ENCODE results near the gene RLBP1.
A peak's percentile ranks its signal among the peaks of the same experiment; 100 is the strongest.
"Not testable (repeated sequence)": the region's sequence is repeated elsewhere in the genome, so short reads cannot be mapped to it uniquely, and the experiment has no call there.

The RLBP1 gene

DNA sequence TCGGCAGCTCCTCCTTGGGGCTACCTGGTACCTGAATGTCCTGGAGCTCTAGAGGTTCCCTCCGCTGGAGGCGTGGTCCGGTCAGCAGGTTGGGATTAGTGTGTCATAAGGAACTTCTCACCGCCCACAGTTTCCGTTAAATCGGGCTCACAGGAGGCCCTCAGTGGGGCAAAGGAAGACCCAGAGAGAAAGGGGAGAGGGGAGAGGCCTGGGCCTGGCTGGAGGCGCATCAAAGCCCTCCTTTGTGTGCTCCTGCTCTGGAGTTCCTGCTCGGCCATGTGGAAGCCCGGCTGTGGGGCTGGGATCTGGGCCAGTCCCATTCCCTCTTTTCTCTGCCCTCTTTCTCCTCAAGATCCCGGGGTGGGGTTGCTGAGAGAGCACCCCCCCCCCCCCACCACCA, at the start of gene RLBP1:
TSS of gene RLBP1 (minus strand) at position 37 of the 400 bp plus-strand sequence. CDS start 2,604 bp downstream, outside the sequence.
- DNase-seq, result no peak

DNA sequence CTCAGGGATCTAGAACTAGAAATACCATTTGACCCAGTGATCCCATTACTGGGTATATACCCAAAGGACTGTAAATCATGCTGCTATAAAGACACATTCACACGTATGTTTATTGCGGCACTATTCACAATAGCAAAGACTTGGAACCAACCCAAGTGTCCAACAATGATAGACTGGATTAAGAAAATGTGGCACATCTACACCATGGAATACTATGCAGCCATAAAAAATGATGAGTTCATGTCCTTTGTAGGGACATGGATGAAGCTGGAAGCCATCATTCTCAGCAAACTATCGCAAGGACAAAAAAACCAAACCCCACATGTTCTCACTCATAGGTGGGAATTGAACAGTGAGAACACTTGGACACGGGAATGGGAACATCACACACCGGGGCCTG, 28.8 kb upstream of the RLBP1 start:
- DNase-seq, result not testable (repeated sequence)

DNA sequence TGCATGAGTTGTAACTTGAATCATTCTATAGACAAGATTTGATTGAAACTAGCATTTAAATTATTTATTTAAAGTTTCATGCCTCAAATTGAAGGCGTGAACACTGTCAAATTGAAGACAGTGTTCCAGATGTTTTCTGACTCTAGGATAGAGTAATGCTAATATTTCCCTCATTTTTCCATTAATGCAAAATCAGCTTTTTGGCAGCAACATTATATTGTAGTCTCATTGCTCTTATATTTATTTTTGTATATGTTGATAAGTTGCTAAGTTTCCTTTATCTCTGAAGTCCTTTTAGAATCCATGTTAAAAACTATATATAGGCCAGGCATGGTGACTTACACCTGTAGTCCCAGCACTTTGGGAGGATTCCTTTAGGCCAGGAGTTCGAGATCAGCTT, 27.2 kb upstream of the RLBP1 start:
- no peak for DNase-seq

DNA sequence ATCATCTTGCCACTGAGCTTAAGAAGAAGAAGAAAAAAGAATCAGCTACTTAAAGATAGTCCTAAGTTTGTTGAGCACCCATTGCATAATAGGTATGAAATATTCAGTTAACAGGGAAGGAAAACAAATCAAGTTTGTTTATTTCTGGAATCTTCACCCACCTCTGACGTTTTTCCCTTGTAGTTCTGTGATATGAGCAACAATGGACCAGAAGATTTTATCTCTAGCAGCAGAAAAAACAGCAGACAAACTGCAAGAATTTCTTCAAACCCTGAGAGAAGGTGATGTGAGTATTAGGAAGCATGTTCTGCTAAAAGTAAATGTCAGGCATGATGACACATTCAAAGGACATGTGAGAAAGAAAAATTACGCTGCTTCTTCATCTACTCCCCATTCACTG, 26.1 kb upstream of the RLBP1 start:
- DNase-seq, result no peak

DNA sequence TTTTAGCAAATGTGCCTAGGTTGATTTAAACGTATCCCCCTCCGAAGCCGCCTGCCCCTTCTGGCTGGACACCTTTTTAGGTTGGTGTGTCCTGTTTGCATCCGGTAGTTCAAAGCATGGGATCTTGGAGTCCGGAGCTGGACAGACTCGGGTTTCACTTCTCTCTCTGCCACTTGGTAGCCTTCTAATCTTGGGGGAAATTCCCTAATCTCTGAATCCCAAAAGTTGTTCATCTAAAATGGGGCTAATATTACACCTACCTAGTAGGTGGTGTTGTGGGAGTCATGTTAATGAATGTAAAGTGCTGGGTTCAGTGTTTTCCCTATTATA, 23.2 kb upstream of the RLBP1 start:
- no peak for DNase-seq

DNA sequence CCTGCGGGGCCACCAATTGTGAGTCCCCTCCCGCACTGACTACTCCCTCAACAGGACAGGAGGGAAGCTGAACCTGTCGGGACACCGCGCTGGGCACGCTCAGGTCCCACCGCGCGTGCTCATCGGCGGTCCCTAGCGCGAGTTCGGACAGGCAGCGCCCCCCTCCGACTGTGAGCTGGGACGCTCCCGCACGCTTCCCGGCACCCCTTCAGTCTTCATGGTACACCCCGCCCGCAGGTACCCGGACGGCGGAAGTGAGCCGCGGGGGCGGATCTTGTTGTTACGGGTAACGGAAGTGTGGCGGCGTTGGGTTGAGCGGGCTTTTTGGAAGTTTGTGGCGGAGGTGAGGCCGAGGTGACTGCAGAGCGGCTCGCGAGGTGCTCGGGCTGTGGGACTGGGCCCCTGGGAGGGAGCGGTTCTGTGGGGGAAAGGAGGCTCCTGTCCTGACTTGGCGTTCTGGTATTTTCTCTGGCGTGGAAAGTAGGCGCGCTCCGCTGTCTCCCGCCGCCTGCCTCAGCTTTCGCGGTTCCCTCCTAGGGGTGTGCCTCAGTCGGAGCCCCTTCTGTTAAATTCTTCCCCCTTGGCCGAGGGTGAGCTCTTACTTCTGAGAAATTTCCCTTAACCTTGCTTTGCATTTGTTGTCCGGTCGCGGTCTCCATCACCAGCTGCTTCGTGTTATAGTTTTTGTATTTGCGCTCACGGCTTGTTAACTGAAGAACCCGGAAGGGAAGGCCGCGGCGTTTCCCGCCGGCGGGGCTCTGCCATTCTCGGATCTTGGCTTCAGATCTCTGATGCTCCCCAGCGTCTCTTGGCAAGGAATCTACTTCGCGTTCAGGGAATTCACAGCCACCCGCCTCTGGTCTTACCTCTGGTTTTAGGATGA, 22.6 kb upstream of the RLBP1 start, which contains the start of gene FANCI:
TSS of gene FANCI (plus strand) at position 289 of the 883 bp plus-strand sequence. CDS start 3,669 bp downstream, outside the sequence.
- DNase-seq, result peak; percentile 59 to 91

DNA sequence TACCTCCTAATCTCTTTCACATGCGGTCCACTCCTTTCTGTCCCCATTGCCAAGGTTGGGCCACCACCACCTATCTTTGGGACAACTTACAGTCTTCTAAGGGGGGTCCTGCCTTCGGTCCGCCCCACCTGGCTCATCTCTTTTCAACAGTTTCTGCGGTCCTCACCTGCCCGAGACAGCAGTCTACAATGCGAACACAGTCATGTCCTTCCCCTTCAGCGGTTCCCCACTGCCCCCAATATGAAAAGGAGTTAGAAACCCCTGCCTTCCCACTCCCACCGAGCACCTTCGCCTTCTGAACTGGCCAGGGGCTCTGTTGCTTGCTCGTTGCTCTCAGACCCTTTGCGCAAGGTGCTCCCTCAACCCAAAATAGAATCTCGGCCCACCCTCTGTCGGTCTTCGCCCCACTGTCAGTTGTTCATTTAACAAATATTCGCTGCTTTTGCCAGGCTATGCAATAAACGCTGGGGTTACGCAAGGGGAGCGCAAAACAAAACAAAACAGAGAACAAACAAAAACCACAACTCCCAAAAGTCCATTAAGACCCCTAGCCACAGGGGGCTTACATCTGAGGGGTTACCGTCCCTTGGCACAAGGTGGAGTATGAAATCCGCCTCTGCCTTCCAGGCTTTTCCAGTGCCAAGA, 21.8 kb upstream of the RLBP1 start:
- no peak for DNase-seq

DNA sequence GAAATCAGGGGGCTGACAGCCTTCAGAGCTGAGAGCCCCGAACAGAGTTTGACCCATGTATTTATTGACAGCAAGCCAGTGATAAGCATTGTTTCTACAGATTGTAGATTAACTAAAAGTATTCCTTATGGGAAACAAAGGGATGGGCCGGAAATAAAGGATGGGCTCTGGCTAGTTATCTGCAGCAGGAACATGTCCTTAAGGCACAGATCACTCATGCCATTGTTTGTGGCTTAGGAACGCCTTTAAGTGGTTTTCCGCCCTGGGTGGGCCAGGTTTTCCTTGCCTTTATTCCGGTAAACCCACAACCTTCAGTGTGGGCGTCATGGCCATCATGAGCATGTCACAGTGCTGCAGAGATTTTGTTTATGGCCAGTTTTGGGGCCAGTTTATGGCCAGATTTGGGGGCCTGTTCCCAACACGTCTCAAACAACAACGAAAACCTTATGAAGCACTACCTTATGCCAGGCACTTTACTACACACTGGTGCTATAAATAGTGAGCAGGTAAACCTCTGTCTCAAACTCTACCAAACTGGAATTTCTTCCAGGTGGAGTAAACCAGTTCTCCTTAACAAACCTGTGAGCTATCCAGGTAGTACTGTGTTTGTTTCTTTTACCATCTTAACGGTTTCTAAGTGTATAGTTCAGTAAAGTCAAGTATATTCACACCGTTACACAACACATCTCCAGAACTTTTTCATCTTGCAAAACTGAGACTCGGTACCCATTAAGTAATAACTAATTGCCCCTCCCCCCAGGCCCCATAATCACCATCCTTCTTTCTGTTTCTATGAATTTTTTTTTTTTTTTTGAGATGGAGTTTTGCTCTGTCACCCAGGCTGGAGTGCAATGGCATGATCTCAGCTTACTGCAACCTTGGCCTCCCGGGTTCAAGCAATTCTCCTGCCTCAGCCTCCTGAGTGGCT, 18.8 kb upstream of the RLBP1 start:
- DNase-seq, result not testable (repeated sequence)

DNA sequence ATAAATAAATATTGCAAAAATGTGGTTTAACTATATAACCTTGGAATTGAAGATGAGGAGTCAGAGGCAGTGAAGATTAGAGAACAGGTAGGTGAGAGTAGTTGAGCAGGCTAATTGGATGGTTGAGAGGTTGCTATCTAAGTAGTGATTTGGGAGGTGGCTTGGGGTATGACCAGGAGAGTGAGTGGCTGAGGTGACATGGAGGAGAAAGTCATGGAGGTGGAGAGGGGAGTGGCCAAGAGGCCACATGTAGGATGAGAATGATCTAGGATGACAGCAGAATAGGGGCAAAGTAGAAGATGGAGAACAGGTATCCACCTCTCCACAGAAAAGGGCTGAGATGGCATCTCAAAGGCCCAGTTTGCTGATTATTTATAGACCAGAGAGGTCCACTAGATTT, 10.5 kb upstream of the RLBP1 start:
- DNase-seq, result no peak

DNA sequence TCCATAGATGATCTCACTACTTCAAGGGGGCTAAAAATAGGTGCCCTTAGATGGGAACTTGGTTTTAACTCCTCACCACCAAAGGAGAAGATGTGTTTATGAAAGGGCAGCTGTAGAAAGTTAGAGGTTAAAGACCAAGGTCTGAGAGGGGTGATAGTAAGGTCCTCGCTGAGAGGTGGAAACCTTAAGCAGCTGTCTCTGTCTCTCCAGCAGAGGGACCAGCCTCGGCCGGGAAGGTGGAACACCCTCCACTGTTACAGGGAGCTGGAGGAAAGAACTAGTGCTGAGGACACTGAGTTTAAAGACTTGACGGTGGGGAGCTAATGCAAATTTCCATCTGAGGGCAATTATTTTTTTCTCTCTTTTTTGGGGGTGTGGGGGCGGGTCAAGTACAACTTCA, 8.9 kb upstream of the RLBP1 start:
- no peak for DNase-seq

DNA sequence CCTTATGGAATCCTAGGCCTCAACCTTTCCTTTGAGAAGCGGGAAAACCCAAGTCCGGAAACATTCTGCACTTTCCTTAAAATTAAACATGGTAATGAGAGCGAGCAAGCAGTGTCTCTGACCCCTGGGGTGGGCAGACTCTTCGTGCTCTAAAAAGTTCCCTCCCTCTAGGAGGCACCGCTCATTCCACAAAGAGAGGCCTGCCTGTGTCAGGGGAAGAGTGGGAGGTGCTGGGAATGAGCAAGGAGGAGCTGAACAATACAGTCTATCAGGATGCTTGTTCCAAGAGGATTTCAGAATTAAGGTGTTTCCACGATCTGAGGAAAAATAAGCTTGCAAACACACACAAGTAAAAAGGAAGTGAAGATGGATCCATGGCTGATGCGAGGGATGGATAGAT, 6.0 kb upstream of the RLBP1 start:
- DNase-seq, result no peak

DNA sequence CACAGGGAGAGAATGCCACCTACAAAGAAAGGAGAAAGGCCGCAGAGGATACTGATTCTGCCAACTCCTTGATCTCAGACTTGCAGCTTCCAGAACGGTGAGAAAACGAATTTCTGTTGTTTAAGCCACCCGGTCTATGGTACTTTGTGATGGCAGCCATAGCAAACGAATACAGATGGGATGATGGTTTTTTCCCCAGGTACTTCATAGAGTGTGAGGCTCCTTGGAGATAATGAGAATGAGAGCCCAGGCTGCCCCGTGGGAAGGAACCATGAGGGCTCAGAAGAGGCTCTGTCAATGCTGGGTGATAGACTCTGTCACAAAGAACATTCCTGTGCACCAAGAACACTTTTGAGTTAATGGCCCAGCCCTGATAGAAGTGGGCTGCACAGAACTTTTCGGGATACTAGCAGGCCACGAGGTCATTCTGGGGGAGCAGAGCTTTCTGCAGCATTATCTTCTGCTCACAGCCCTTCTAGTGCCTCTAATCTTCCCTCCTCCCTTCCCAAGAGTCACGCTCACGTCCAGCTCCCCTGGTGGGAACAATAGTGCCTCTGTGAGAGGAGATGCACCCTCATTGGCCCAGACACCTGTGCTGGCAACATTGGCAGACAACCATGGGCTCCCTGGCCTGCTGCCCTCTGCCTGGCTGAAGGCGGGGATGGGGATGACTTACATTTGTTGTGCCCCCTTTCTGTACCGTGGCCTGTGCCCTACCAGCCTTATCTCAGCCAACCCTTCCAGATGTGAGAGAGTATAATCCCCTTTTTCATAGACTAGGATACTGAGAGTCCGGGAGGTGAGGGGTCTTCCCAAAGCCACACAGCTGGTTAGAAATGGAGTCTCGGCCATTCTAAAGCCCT, 5.2 kb upstream of the RLBP1 start:
- DNase-seq, result no peak

DNA sequence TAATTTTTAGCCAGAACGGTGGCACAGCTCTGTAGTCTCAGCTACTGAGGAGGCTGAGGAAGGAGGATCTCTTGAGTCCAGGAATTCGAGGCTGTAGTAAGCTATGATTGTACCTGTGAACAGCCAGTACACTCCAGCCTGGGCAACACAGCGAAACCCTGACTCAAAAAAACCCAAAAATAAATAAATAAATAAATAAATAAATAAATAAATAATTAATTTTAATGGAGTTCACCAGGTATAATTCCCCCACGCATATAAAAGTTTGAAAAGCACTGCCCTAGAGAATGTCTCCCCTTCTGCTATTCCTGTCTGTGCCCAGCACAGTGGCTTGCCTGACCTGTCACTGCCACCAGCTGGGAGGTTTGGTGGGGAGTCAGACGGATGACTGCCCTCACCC, 4.2 kb upstream of the RLBP1 start:
- DNase-seq, result no peak

DNA sequence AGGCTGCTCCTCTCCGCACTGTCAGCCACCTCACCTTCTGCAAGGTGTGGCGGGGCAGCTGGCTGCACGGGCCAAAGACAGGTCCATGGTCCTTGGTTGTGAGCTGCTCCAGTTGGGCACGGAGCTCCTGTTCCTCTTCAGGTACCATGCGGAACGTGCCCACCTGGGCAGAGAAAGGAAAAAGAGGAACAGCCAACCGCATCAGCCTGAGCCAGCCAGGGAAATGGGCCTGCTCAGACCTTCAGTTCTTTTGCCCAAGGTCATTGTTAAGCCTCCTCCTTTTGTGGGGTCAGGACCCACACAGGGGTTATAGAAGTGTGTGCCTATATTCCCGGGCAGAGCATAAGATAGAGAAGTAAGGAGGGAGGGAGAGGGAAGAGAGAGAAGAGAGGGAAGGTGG, 2.8 kb downstream of the RLBP1 start:
- DNase-seq, result no peak

DNA sequence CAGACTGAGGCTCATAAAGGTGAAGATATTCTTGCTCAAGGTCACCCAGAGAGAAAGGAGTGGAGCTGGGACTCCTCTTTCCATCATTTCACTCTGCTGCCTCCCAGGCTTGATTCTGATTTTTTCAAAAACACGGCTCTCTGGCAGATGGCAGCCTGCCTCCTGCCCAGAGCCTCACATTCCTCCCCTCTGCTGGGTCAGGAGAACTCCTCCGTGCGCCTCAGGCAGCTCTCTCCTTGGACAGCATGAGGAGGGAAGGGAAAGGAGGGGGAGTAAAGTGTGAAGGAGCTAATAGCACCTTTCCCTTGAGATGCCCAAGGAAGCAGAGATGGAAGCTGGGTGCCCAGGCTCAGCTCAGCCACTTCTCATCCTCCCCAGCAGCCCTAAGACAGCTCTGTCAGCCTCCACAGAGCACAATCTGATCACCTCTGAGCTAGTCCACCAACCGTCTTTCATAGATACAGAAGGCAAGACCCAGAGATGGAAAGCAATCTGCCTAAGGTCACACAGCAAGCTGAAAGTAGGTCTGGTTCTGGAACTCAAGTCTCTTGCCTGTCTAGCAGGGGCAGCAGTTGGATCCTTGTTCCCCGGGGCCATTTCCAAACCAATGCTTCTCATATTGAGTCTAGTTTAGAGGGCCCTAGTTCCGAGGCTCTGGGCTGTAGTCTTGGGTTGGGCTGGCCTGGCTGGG, 3.5 kb downstream of the RLBP1 start:
- no peak for DNase-seq

DNA sequence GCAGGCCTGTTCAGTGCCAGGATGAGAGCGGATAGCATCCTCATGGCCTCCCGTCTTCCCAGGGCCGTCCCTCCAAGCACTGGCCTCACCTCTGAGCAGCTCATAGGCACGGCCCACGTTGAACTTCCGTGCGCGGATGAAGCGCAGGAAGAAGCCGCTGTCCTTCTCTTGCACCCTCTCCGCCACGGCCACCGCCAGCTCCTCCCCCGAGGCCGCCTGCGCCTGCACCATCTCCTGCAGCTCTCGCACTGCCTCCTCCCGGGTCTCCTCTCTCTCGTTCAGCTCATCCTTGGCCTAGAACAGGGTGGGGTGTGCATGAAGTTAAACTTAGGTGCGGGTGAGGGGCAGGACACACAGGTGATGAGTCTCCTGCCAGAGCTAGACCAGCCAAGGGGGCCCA, 4.3 kb downstream of the RLBP1 start:
- no peak for DNase-seq

DNA sequence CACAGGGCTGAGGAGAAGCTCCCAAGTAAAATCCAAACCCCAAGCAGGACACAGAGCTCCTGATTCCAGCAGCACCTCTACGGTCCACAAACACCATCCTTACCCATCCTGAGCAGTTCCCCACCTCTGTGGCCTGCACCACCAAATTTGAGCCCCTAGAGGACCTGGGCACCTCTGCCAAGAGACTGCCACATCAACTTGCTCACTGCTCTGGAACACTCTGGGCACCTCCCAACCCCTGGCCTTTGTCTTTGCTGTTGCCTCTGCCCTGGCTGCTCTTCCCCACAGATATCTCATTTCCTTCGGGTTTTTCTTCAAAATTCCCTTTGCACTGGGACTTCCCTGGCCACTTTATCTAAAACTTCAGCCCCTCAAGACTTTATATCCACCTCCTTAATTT, 5.8 kb downstream of the RLBP1 start:
- DNase-seq, result no peak

DNA sequence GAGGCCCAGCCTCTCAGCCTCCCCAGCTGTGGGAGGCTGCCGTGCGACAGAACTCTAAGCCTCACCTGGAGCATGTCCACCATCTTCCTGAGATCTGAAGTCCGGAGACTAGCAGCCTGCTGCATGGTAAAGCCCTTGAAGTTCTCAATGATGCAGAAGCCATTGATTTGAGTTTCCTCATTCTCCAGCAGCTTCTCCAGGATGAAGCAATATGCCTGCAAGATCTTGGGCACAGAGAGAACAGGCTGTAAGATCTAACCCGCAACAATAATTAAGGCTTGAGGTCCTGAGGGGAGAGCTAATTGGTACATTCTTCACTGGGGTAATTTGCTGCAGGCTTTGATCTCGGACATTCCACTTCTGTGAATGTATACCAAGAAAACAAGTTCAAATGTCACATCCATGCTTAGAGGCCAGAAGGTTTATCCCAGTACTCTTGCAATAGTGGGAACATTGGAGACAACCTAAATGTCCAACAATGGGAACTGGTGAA, 9.7 kb downstream of the RLBP1 start:
- no peak for DNase-seq

DNA sequence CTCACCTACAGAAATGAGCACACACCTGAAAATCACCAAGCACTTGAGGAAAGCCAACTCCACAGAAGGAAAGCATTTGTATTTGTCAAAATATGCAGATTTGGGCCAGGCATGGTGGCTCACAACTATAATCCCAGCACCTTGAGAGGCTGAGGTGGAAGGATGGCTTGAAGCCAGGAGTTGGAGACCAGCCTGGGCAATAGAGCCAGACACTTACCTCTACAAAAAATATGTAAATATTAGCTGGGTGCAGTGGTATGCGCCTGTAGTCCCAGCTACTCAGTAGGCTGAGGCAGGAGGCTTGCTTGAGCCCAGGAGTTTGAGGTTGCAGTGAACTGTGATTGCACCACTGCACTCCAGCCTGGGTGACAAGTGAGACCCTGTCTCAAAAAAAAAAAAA, 12.3 kb downstream of the RLBP1 start:
- DNase-seq, result no peak

DNA sequence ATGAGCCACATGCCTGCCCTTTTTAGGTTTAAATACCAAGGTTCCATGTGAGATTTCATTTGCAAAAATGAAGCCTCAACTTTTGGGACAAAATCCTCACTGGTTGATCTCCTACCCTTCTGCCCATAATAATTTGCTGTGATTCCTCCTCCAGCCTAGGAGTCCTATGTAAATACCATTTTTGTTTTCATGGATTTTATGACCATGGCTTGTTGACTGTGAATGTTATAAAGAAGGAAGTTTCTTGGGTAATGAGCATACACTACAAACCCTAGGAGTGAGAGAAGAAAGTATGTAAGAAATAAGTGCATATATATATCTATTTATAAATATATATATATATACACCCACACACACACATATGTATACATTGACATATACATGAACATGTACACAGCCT, 13.1 kb downstream of the RLBP1 start:
- DNase-seq, result no peak

DNA sequence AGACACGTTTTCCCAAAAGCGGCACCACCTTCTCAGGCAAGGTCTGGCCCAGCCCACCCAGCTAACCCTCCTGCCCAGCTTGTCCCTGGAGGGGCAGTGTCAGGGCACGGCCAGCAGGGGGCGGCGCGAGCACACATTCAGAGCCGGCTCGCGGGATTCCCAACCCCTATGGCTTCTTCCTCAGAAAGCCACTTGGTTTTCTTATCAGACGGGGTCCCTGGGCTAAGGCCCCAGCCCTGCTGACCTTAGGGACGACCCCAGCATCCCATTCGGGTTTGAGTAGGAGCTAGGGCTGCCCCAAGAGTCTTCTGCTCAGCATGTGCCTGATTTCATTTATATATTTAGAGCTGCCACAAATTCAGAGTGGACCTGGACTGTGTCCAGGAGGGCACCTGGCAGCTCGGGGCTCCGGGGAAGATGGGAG, 14.5 kb downstream of the RLBP1 start:
- DNase-seq, result peak; percentile 13 to 80

Measured in NCI-H446 (cell line).